Spleen (tissue), 7 donors: ENCODE results near the gene ZBTB32.

Source experiments
- POLR2A ChIP-seq, 3 donors: fragments of 450-650 bp; IDR thresholded peaks; one replicate each; pipeline ENCODE4 v1.5.1; 2017; ENCODE audit warnings: antibody characterized with exemption in 3 of 3, mild to moderate bottlenecking in 1 of 3
- TF ChIP-seq, protein P1 (sequence below), 11 experiments: fragments of 200-600 bp in 7 of 11; fragments of 450-650 bp in 4 of 11; sonication (generic) in 4 of 11; IDR thresholded peaks in 8 of 11; conservative IDR thresholded peaks in 3 of 11; 1 replicate in 7 of 11; 2 replicates in 4 of 11; pipeline versions ENCODE4 v1.4.0 to v1.8.0; 2016 to 2021; ENCODE audit warnings: antibody characterized with exemption in 11 of 11, inconsistent platforms in 4 of 11, mild to moderate bottlenecking in 1 of 11
- donor health status: DM: no; HTN: no; CAD: no; lungs with moderate emphysema.
- donor health status: DM: no; HTN: no; CAD: no.
- donor health status: DM: no; HTN: no; CAD: no.

DNA sequence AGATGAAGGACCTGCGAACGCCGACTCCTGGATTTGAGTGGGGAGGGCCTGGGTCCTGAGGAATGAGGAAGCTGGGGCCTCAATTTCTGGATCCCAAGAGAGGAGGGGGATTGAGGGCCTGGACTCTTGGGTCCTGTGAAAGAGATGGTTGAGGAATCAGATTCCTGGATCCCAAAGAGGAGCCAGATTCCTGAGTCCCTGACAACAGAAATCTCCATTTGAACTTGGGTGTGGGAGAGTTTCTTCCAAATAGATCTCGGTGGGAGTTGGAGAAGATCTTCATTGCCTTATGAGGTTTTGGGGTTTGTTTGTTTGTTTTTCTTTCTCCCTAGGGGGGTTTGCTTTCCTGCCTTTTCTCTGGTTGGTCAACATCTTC lies 41.7 kb downstream of the ZBTB32 start:
- TF ChIP-seq, protein P1, sequence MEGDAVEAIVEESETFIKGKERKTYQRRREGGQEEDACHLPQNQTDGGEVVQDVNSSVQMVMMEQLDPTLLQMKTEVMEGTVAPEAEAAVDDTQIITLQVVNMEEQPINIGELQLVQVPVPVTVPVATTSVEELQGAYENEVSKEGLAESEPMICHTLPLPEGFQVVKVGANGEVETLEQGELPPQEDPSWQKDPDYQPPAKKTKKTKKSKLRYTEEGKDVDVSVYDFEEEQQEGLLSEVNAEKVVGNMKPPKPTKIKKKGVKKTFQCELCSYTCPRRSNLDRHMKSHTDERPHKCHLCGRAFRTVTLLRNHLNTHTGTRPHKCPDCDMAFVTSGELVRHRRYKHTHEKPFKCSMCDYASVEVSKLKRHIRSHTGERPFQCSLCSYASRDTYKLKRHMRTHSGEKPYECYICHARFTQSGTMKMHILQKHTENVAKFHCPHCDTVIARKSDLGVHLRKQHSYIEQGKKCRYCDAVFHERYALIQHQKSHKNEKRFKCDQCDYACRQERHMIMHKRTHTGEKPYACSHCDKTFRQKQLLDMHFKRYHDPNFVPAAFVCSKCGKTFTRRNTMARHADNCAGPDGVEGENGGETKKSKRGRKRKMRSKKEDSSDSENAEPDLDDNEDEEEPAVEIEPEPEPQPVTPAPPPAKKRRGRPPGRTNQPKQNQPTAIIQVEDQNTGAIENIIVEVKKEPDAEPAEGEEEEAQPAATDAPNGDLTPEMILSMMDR (IDR thresholded peaks at IDR 0.05 in 8 of 11, conservative IDR thresholded peaks at IDR 0.05 in 3 of 11): no peak
- TF ChIP-seq POLR2A (IDR thresholded peaks at IDR 0.05): no peak
